ENCODE data around the gene SP140L. TPM values are rescaled to one million over a fixed set of nuclear protein-coding genes. Genes with fewer than 3 reads are reported as not detected.

Gene SP140L
- total and polyA plus RNA-seq, 2 of the 8 experiments (the other 6 are each of a cell fraction or from before 2014, with no cell fraction given), result 0.36 to 1.5 TPM

DNA sequence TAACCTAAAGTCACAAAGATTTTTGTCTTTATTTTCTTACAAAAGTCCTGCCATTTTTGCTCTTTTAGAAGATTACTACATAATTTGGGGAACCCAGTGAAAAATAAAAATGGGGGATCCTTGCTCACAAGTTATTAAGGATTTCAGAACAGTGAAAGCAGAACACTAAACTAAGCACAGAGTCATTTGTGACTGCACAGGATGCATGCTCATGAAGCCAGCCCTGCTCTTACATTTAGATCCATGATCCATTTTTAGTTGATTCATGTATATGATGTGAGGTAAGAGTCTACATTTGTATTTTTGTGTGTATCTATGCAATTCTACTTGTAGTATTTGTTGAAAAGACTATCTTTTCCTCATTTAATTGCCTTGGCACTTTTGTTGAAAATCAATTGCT, 21.8 kb downstream of the SP140L start:
- Histone ChIP-seq H3K23ac (ENCODE audit: insufficient read length) (no peak overlapping the region), H3K9me3 (ENCODE audit: insufficient read depth in 2 of 2, low read depth in 1 of 2, low read length in 1 of 2) (no peaks in the 10 kb centered on the region), H2AFZ (ENCODE audit: low read length) (no peak overlapping the region), H4K91ac (replicated peaks; ENCODE audit: insufficient read length, low read length) (no peak overlapping the region), H4K20me1 (replicated peaks in 1 of 2; ENCODE audit: control insufficient read depth in 1 of 2, insufficient read depth in 2 of 2, low read length in 2 of 2) (no peaks in the 10 kb centered on the region), H3K4me1 (replicated peaks in 1 of 4; ENCODE audit: control insufficient read depth in 3 of 4, insufficient read depth in 4 of 4, low read length in 3 of 4) (no peaks in the 10 kb centered on the region), H2BK120ac (replicated peaks; ENCODE audit: low read depth, low read length) (no peak overlapping the region), H3K79me2 (ENCODE audit: control insufficient read depth in 1 of 2, insufficient read depth in 2 of 2, low read length in 2 of 2) (no peaks in the 10 kb centered on the region), H2BK20ac (ENCODE audit: low read length) (no peak overlapping the region), H3K14ac (ENCODE audit: insufficient read length) (no peak overlapping the region), H2BK15ac (ENCODE audit: low read length) (no peak overlapping the region), H3K4me2 (ENCODE audit: insufficient read depth in 1 of 2, low read depth in 2 of 2, low read length in 2 of 2) (no peak overlapping the region), H3K9ac (replicated peaks in 1 of 4; ENCODE audit: extremely low read depth in 1 of 4, low read depth in 3 of 4, low read length in 3 of 4) (no peak overlapping the region), H3K36me3 (ENCODE audit: control insufficient read depth in 2 of 4, insufficient read depth in 4 of 4, low read length in 3 of 4) (no peaks in the 10 kb centered on the region), H2BK12ac (ENCODE audit: low read depth, low read length) (no peak overlapping the region), H3K23me2 (ENCODE audit: low read depth, low read length) (no peaks in the 10 kb centered on the region), H2AK5ac (ENCODE audit: low read depth, low read length) (no peak overlapping the region), H4K5ac (ENCODE audit: insufficient read length, low read depth, low read length) (no peak overlapping the region), H3K4ac (replicated peaks; ENCODE audit: insufficient read length, low read depth, low read length) (no peak overlapping the region), H3K27me3 (replicated peaks in 1 of 4; ENCODE audit: control insufficient read depth in 3 of 4, extremely low read depth in 1 of 4, insufficient read depth in 3 of 4, low read length in 3 of 4) (no peaks in the 10 kb centered on the region), H4K8ac (ENCODE audit: extremely low read depth, insufficient read depth, low read length) (no peak overlapping the region), H2BK5ac (ENCODE audit: low read depth, low read length) (no peak overlapping the region), H3K18ac (ENCODE audit: extremely low read depth, low read length) (no peak overlapping the region), H3K4me3 (ENCODE audit: extremely low read depth in 1 of 4, insufficient read depth in 2 of 4, low read depth in 3 of 4, low read length in 4 of 4) (no peak overlapping the region), H3K79me1 (ENCODE audit: low read depth, low read length) (no peaks in the 10 kb centered on the region), H3K27ac (ENCODE audit: low read depth, low read length) (no peak overlapping the region), H3K56ac (replicated peaks; ENCODE audit: insufficient read length, low read depth, low read length) (no peak overlapping the region)
- no peak for TF ChIP-seq TEAD4 (IDR thresholded peaks at IDR 0.05; ENCODE audit: low read depth, low read length)
- TF ChIP-seq POU5F1 (IDR thresholded peaks at IDR 0.05; ENCODE audit: low read depth, low read length), result no peak
- TF ChIP-seq PHF8 (conservative IDR thresholded peaks at IDR 0.05; ENCODE audit: low read depth, low read length), result no peak
- TF ChIP-seq YY1 (IDR thresholded peaks at IDR 0.05; ENCODE audit: low read depth, low read length), result no peak
- no peak for TF ChIP-seq JUND (IDR thresholded peaks at IDR 0.05; ENCODE audit: low read length)
- TF ChIP-seq RNF2 (IDR thresholded peaks at IDR 0.05; ENCODE audit: borderline replicate concordance, low read depth, low read length, missing control alignments, poor library complexity, severe bottlenecking), result no peak
- no peak for FAIRE-seq
- ChIA-PET CTCF (ENCODE audit: partially characterized antibody) (no interaction called here), POLR2A (ENCODE audit: partially characterized antibody) (no interaction called here)
- no peak for DNase-seq (ENCODE audit: low read depth in 1 of 2, low spot score in 2 of 2)

Data from H1 (cell line).